Glomerular endothelial cell (primary cell): ENCODE data around the gene C1D. TPM values are rescaled to one million over a fixed set of nuclear protein-coding genes. Genes with fewer than 3 reads are reported as not detected.
A peak's percentile ranks its signal among the peaks of the same experiment; 100 is the strongest.

Experiments used
- DNase-seq: peaks from one replicate; pipeline ENCODE4 v3.0.0-alpha.2; 2011; ENCODE audit warnings: low read depth, low spot score; ENCODE audit errors: extremely low read depth
- total RNA-seq: library from RNA; depleted of rRNA; stranded (reverse); fragments of >200 nt; gene quantifications from 2 replicates; pipeline ENCODE4 v1.2.3, GENCODE V29; 2015

The C1D gene
- total RNA-seq, 1 donor from 2014 or later, result 11.8 TPM

GRCh38 chr2:68059784-68060525 lies 2.8 kb downstream of the C1D start:
- DNase-seq, result no peak

DNA sequence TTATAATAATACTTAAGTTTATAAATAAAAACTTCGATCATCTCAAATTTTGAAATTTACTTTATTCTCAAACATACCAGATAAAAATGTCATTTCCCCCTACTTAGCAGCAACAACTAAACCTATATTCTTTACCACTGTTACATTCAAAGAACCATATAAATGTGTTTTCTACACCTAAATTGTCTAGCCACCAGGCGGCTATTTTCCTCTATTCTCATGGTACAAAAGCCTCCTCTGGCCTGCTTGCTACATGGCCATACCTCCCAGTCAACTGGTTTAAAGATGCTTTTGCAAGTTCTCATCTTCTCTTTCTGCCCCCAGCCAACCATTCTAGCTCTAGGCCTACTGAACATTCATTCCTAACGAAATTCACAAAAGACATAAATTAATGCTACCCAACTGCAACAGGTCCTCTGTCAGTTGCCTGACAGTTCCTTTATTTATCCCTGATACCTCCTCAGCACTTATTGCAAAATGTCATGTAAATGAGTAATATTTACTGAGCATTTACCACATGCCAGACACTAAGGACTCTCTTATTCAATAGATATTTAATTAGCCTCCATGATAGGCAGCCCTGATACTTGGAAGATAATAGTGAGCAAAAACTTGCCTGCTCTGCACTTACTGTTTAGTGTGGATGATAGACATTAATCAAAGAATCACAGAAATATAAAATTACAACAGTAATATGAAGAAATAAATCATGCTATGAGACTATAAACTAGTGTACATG lies 5.0 kb downstream of the C1D start:
- no peak for DNase-seq

DNA sequence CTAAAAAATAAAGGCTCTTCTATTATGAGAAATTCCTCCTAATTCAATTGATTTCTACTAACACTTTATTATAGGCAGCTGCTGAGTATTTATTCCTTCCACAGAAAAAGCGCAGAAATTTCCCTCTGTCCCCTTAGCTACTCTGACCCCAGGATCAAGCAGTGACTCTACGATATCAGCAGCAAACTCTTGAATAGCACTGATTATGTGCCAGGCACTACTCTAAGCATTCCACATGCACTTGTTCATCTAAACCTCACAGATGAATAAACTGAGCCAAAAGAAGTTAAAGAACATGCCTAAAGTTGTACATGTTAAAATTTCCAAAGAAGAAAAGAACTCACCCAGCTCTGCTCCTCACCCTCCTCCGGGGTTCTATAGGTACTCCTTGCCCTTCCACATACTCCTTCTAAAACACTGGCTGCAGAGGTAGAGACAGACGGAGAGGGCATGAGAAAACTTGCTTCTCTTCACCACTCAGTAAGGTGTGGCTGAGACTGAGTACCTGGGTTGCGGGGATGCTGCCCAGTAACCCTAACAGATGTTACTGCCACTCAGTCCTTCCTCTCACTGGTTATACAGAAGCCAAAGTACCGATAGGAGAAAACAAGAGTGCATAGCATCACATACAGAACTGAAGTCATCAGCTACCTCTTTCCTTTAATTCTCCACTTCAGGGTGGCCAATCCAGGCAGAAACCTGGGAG lies 9.9 kb downstream of the C1D start:
- no peak for DNase-seq

- DNase-seq, result no peak
Measured at GRCh38 chr2:68050353-68050752, 12.5 kb downstream of the C1D start.

- no peak for DNase-seq
Measured at GRCh38 chr2:68046642-68047240, 16.1 kb downstream of the C1D start.

GRCh38 chr2:68046224-68046623 lies 16.6 kb downstream of the C1D start:
- no peak for DNase-seq

DNA sequence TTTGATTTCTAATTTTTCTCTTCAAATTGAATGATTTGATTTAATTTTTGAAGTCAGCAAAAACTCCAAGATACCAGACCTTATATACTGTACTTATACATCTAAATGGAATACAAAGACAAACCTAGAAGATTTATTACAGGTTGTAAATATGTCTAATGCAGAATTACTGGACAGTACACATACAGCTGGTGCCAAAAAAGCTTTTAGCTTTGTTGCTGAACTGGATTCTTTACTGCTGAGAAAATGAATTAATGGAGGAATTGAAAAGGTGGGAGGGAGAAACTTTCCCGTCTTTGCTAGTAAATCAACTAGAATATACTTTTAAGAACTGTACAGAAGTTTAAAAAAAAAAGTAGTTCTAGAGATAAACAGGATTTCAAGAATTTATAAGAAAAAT lies 17.5 kb downstream of the C1D start:
- no peak for DNase-seq

DNA sequence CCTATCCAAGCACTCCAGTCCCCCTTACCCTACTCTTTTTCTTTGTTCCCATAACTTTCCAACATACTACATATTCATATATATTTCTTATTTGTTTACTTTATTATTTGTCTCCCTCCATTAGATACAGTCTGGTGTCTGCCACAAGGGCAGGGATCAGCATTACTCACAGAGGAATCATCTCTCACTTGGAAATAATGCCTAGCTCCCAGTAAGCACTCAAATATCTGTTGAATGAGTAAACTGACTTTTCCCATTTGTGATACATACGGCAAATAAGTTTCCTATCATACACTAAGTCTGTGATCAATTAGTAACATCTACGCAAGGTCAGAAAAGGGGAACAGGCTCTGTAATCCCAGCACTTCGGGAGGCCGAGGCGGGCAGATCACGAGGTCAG lies 18.7 kb downstream of the C1D start:
- DNase-seq, result no peak

DNA sequence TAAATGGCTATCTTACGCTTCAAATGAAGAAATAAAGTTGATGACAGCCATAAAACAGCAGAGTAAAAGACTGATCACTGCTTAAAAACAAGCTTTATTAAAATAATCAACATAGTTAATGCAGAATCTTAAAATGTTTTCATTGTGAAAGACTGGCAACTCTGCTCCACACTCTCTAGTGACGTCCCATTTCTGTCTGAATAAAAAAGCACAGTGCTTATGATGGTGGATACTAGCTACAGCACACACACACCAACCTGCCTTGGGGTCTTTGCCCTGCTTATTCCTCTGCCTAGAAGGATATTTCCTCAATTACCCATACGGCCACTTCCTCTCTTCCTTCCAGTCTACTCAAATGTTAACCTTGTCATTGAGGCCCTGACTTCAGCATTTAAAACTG lies 19.1 kb downstream of the C1D start:
- no peak for DNase-seq

DNA sequence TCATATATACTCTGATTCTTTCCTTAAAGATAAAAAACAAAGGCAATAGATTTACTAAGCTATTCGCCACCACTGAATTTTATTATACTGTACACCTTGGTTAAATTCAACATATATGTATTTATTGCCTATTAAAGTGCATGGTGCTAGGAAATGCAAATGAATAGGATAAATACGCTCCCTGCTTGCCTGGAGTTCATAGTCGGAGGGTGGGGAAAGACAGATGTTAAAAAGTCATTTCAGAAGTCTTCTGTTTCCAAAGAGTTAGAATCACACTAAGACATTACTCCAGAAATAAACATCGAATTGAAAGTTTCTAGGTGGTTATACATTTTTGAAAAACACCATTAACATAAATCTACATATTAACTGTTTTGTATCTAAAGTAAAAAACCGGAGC lies 19.8 kb downstream of the C1D start:
- no peak for DNase-seq

- DNase-seq, result no peak
Measured at GRCh38 chr2:68041704-68042245, 21.0 kb downstream of the C1D start.

GRCh38 chr2:68040078-68040477 lies 22.7 kb downstream of the C1D start:
- no peak for DNase-seq

GRCh38 chr2:68039317-68039716 lies 23.5 kb downstream of the C1D start:
- no peak for DNase-seq

DNA sequence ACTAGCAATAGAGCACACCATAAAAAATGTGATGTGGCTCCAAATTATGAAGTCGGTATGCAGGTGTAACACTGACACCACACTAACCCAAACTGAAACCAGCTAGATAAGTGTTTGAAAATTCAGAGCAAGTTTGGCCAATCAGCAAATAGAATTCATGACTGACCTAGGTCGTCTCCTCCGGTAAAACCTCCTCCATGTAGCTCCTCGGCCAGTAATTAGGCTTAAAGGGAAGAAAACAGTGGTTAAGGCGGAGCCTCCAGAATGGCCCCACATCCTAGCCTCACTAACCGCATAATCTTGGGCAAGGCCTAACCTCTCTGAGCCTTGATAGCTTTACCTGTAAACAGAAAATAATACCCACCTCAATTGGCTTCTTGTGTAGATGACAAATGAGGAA lies 30.1 kb downstream of the C1D start:
- no peak for DNase-seq

GRCh38 chr2:68031542-68032160 lies 31.2 kb downstream of the C1D start:
- peak; percentile 51 for DNase-seq

- DNase-seq, result no peak
Measured at GRCh38 chr2:68031043-68031442, 31.8 kb downstream of the C1D start.

DNA sequence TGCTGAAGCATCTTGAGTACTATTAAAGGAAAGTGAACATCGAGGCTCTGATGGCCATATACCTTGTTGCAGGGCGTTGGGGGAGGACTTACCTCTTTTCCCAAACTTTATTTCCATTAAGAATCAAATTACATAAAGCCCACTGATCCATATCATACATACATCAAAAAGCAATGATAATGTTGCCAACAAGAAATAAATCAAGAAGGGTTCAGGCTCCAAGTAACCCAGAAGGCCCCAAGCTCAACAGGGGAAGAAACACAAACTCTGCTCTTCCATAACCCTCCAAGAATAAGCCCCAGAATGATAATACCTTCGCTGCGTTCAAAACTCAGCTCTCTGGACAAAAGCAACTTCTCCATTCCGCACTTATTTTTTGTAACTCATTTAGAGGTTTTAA lies 32.3 kb downstream of the C1D start:
- no peak for DNase-seq

DNA sequence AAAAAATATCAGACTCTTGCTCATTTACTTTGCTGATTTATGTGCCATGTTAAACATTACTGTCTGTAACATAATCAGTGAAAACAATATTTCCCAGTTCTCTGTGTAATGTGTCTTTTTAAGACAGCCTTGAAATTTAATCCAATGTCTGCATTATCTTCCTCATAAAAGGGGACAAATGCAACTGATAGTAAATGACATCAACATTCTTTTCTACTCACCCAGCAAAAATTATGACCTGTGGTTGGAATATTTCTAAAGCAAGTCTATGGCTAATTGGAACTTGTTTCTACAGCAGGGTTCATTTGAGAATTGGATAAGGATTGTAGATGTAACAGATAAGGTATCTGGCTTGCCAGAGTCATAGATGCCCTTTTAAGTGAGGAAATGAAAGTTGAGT lies 34.8 kb downstream of the C1D start:
- no peak for DNase-seq

- DNase-seq, result no peak
Measured at GRCh38 chr2:68024450-68024849, 38.4 kb downstream of the C1D start.

DNA sequence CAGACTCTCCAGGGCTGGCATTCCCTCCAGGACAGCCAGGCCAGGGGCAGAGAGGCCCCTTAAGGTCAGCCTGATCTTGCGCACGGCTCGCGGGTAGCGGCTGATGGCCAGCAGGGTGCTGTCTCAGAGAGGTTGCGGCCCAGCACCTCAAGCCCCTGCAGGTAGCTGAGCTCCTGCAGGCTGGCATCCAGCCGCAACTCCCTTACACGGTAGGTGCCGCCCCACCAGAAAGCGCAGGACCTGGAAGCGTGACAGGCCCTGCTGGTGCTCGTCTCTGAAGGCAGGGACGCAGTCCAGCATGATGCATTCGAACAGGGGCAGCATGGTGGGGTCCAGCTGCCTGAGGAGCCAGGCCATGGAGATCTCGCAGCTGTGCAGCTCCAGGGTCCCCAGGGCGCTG lies 38.9 kb downstream of the C1D start:
- no peak for DNase-seq

- peak; percentile 10 for DNase-seq
Measured at GRCh38 chr2:68018727-68019126, 44.1 kb downstream of the C1D start.
